Measurements from ENCODE around the gene WNK4.

- TF ChIP-seq POLR2A (IDR thresholded peaks at IDR 0.05) (no peak), CTCF (IDR thresholded peaks at IDR 0.05) (no peak)
Measured at GRCh38 chr17:42754782-42755181, 25.6 kb upstream of the WNK4 start.
